Sigmoid colon (tissue), 7 donors: ENCODE results near the gene IL4I1. TPM values are rescaled to one million over a fixed set of nuclear protein-coding genes. Genes with fewer than 3 reads are reported as not detected.

ENCODE experiments used
- DNase-seq: peaks from one replicate; pipeline ENCODE4 v3.0.0-alpha.2; 2019
- H3K27ac ChIP-seq, 4 donors: fragments of 200-600 bp; sonication (generic); one replicate each; pipeline ENCODE4 v1.5.1; 2016 to 2019; ENCODE audit warnings: mild to moderate bottlenecking in 1 of 4
- H3K27me3 ChIP-seq, 3 donors: fragments of 200-600 bp; sonication (generic); one replicate each; pipeline ENCODE4 v1.5.1; 2019; ENCODE audit warnings: mild to moderate bottlenecking in 1 of 3
- H3K36me3 ChIP-seq, 4 donors: fragments of 200-600 bp; sonication (generic); one replicate each; pipeline ENCODE4 v1.5.1; 2016 to 2019
- H3K4me1 ChIP-seq, 4 donors: fragments of 200-600 bp; sonication (generic); one replicate each; pipeline ENCODE4 v1.5.1; 2017 to 2019
- H3K4me3 ChIP-seq, 4 donors: fragments of 200-600 bp; sonication (generic); one replicate each; pipeline ENCODE4 v1.5.1; 2017 to 2019; ENCODE audit warnings: mild to moderate bottlenecking in 2 of 4, moderate library complexity in 1 of 4
- H3K9me3 ChIP-seq, 4 donors: fragments of 200-600 bp in 3 of 4; sonication (generic) in 3 of 4; one replicate each; pipeline versions ENCODE4 v1.5.1 to v1.6.1; 2013 to 2019
- EP300 ChIP-seq, 4 donors: sonication (generic); formaldehyde crosslinking; IDR thresholded peaks; one replicate each; pipeline ENCODE4 v1.6.1; 2017; ENCODE audit warnings: antibody characterized with exemption in 4 of 4
- POLR2A ChIP-seq, 2 donors: fragments of 450-650 bp; IDR thresholded peaks; one replicate each; pipeline ENCODE4 v1.6.1; 2016; ENCODE audit warnings: antibody characterized with exemption in 2 of 2, mild to moderate bottlenecking in 2 of 2, moderate library complexity in 2 of 2
- POLR2AphosphoS5 ChIP-seq, 4 donors: sonication (generic); formaldehyde crosslinking; IDR thresholded peaks; one replicate each; pipeline ENCODE4 v1.6.1; 2017; ENCODE audit warnings: antibody characterized with exemption in 4 of 4
- WGBS, 2 donors: extraction: QIAGEN DNeasy Blood & Tissue Kit; methylation state at CpG; one replicate each; pipeline ENCODE4 v1.1.7; 2013; 5-methylcytosine and 5-hydroxymethylcytosine counted together
- intact Hi-C: fragments of 100-400 bp; cut with DNase I; formaldehyde crosslinking; loops from one replicate; pipeline ENCODE4 v1.15.1; 2023
- polyA plus RNA-seq, 3 donors: library from polyadenylated mRNA; stranded (reverse); fragments of 200-250 nt; gene quantifications; one replicate each; pipeline ENCODE4 v1.2.3, GENCODE V29; 2013
- total RNA-seq, 4 donors: library from RNA; depleted of rRNA; stranded (reverse); fragments of >200 nt; gene quantifications; one replicate each; pipeline ENCODE4 v1.1.0, GENCODE V29; 2016
- TF ChIP-seq, protein P1 (sequence below), 4 experiments: fragments of 450-650 bp in 3 of 4; fragments of 200-600 bp in 1 of 4; IDR thresholded peaks; one replicate each; pipeline ENCODE4 v1.5.1; 2016 to 2019; ENCODE audit warnings: antibody characterized with exemption in 4 of 4, mild to moderate bottlenecking in 3 of 4, moderate library complexity in 2 of 4
- donor health status: healthy with polysubstance abuse.
- donor health status: Bipolar disorder and iron deficiency.
- donor health status: healthy.

Gene IL4I1
- total and polyA plus RNA-seq, 7 donors = 0.28 to 6.8 (median 0.66) TPM

DNA sequence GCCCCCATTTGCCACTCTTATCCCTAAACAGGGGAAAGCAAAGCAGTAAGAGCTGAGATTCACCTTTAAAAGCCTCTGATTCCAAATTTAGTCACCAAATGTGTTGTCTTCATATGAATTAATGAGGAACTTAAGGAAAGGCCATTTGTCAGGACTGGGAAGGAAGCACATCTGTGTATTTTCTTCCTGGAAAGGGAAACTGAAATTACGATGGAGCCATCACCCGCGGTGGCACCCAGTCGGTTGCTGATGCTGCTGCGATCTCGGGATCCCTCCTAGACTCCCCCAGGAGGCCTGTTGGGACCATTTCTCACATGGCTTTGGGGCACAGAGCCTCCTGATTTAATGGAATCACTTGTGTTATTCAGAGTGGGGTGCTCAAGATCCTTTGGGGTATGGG lies 7.4 kb upstream of the IL4I1 start:
- H3K9me3 ChIP-seq = no peaks in the 10 kb centered on the region
- TF ChIP-seq EP300 (IDR thresholded peaks at IDR 0.05) (no peak), POLR2A (IDR thresholded peaks at IDR 0.05) (no peak)
- intact Hi-C loops = no loop called here
- H3K27ac ChIP-seq = no peak overlapping the region
- no peak for DNase-seq
- H3K36me3 ChIP-seq = peaks cover 11 to 32% (median 13%) of the 10 kb centered on the region in 4 donors
- H3K4me3 ChIP-seq = no peak overlapping the region
- H3K27me3 ChIP-seq = no peaks in the 10 kb centered on the region
- WGBS, 2 donors = 35 to 48% methylated on average over 6 of the region's 6 CpGs
- H3K4me1 ChIP-seq = no peaks in the 10 kb centered on the region

GRCh38 chr19:49895566-49896297 lies 955 bp downstream of the IL4I1 start:
- DNase-seq = no peak
- H3K27ac ChIP-seq = no peak overlapping the region
- no peak for TF ChIP-seq EP300 (IDR thresholded peaks at IDR 0.05)
- TF ChIP-seq POLR2AphosphoS5 (IDR thresholded peaks at IDR 0.05) = no peak
- TF ChIP-seq, protein P1, sequence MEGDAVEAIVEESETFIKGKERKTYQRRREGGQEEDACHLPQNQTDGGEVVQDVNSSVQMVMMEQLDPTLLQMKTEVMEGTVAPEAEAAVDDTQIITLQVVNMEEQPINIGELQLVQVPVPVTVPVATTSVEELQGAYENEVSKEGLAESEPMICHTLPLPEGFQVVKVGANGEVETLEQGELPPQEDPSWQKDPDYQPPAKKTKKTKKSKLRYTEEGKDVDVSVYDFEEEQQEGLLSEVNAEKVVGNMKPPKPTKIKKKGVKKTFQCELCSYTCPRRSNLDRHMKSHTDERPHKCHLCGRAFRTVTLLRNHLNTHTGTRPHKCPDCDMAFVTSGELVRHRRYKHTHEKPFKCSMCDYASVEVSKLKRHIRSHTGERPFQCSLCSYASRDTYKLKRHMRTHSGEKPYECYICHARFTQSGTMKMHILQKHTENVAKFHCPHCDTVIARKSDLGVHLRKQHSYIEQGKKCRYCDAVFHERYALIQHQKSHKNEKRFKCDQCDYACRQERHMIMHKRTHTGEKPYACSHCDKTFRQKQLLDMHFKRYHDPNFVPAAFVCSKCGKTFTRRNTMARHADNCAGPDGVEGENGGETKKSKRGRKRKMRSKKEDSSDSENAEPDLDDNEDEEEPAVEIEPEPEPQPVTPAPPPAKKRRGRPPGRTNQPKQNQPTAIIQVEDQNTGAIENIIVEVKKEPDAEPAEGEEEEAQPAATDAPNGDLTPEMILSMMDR (IDR thresholded peaks at IDR 0.05) = no peak
- TF ChIP-seq POLR2A (IDR thresholded peaks at IDR 0.05) = no peak
- H3K4me1 ChIP-seq = peaks cover 0 to 20% (median 14%) of the 10 kb centered on the region in 4 donors
- H3K4me3 ChIP-seq = no peak overlapping the region
- H3K9me3 ChIP-seq = no peaks in the 10 kb centered on the region
- intact Hi-C loops = no loop called here
- H3K36me3 ChIP-seq = no peaks in the 10 kb centered on the region
- H3K27me3 ChIP-seq = peaks cover 0 to 19% (median 18%) of the 10 kb centered on the region in 3 donors
- WGBS, 2 donors = 71 to 72% methylated on average over 17 of the region's 17 CpGs

GRCh38 chr19:49894879-49895565 lies 1.7 kb downstream of the IL4I1 start:
- H3K4me1 ChIP-seq = peaks cover 0 to 27% (median 21%) of the 10 kb centered on the region in 4 donors
- no peaks in the 10 kb centered on the region for H3K36me3 ChIP-seq
- H3K9me3 ChIP-seq = no peaks in the 10 kb centered on the region
- no peak for DNase-seq
- 82 to 83% methylated on average over 17 of the region's 17 CpGs for WGBS, 2 donors
- peaks cover 6 to 26% (median 25%) of the 10 kb centered on the region in 3 donors for H3K27me3 ChIP-seq
- intact Hi-C loops = no loop called here
- TF ChIP-seq, protein P1 (IDR thresholded peaks at IDR 0.05) = no peak
- TF ChIP-seq POLR2AphosphoS5 (IDR thresholded peaks at IDR 0.05) = no peak
- TF ChIP-seq POLR2A (IDR thresholded peaks at IDR 0.05) = no peak
- no peak for TF ChIP-seq EP300 (IDR thresholded peaks at IDR 0.05)
- H3K27ac ChIP-seq = no peak overlapping the region
- H3K4me3 ChIP-seq = no peak overlapping the region

- H3K36me3 ChIP-seq = peaks cover 0 to 2% (median 0%) of the 10 kb centered on the region in 4 donors
- H3K9me3 ChIP-seq = no peaks in the 10 kb centered on the region
- no peak for TF ChIP-seq POLR2A (IDR thresholded peaks at IDR 0.05)
- H3K4me3 ChIP-seq = no peak overlapping the region
- 91 to 92% methylated on average over 18 of the region's 18 CpGs for WGBS, 2 donors
- intact Hi-C loops = no loop called here
- H3K4me1 ChIP-seq = peaks cover 0 to 32% (median 25%) of the 10 kb centered on the region in 4 donors
- no peak for DNase-seq
- peaks cover 6 to 35% (median 32%) of the 10 kb centered on the region in 3 donors for H3K27me3 ChIP-seq
- H3K27ac ChIP-seq = no peak overlapping the region
Observed at GRCh38 chr19:49894011-49894664, 2.5 kb downstream of the IL4I1 start.

DNA sequence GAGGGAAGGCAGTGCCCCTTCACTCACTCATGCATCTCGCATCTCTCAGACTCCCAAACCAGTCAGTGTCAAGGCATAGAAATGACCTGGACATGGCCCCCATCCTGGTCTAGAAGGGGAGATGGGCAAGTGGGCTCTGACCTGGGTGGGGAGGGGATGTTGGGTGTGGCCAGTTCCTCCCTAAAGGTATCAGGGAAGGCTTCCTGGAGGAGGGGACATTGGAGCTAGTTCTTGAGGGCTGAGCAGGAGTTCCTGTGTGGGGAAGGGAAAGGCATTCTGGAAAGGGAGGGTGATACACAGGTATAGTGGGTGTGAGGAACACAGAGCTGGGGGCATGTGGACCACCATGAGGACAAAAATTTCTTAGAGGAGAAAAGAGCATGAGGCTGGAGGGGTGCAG lies 4.0 kb downstream of the IL4I1 start:
- 84 to 92% methylated on average over 1 of the region's 1 CpG for WGBS, 2 donors
- Histone ChIP-seq H3K9me3 (no peaks in the 10 kb centered on the region), H3K27me3 (peaks cover 6 to 39% (median 32%) of the 10 kb centered on the region in 3 donors), H3K36me3 (peaks cover 0 to 15% (median 6%) of the 10 kb centered on the region in 4 donors), H3K4me3 (no peak overlapping the region), H3K4me1 (peaks cover 0 to 27% (median 21%) of the 10 kb centered on the region in 4 donors), H3K27ac (no peak overlapping the region)
- DNase-seq = no peak
- intact Hi-C loops = no loop called here
- TF ChIP-seq, protein P1 (IDR thresholded peaks at IDR 0.05) = no peak
- no peak for TF ChIP-seq POLR2A (IDR thresholded peaks at IDR 0.05)
- no peak for TF ChIP-seq EP300 (IDR thresholded peaks at IDR 0.05)
- no peak for TF ChIP-seq POLR2AphosphoS5 (IDR thresholded peaks at IDR 0.05)
